HEK293T (cell line): ENCODE results near the gene CAMSAP1.

Source experiments
- CTCF ChIA-PET: fragments of 350-600 bp; formaldehyde crosslinking; extraction: SDS; loops from one replicate; lab custom pipeline; 2021; ENCODE audit warnings: antibody characterized with exemption, inconsistent platforms; lab: Yijun Ruan, JAX
- POLR2A ChIA-PET: fragments of 350-600 bp; formaldehyde crosslinking; extraction: SDS; loops from one replicate; lab custom pipeline; 2020; ENCODE audit warnings: antibody characterized with exemption, inconsistent platforms; lab: Yijun Ruan, JAX
- DNase-seq: peaks from one replicate; pipeline ENCODE4 v3.0.0; 2012; ENCODE audit warnings: mixed read lengths; ENCODE audit errors: extremely low spot score
- ARNT ChIP-seq: fragments of 450-650 bp; IDR thresholded peaks from 2 replicates; pipeline ENCODE4 v1.6.1; 2017; ENCODE audit warnings: mild to moderate bottlenecking
- BHLHE40 ChIP-seq: fragments of 450-650 bp; IDR thresholded peaks from 2 replicates; pipeline ENCODE4 v1.6.1; 2016; ENCODE audit warnings: mild to moderate bottlenecking, moderate library complexity, borderline replicate concordance
- CTBP1 ChIP-seq: fragments of 450-650 bp; IDR thresholded peaks from 2 replicates; pipeline ENCODE4 v1.6.1; 2016; ENCODE audit warnings: borderline replicate concordance
- ELF4 ChIP-seq: fragments of 450-650 bp; IDR thresholded peaks from 2 replicates; pipeline ENCODE4 v1.6.1; 2017; ENCODE audit warnings: antibody characterized with exemption
- FOXA1 ChIP-seq: fragments of 450-650 bp; IDR thresholded peaks from 2 replicates; pipeline ENCODE4 v1.6.1; 2016; ENCODE audit warnings: mild to moderate bottlenecking
- FOXK2 ChIP-seq: fragments of 450-650 bp; IDR thresholded peaks from 2 replicates; pipeline ENCODE4 v1.6.1; 2016; ENCODE audit warnings: mild to moderate bottlenecking
- FOXM1 ChIP-seq: fragments of 450-650 bp; IDR thresholded peaks from 2 replicates; pipeline ENCODE4 v1.6.1; 2017; ENCODE audit warnings: mild to moderate bottlenecking, borderline replicate concordance
- HDGF ChIP-seq: fragments of 450-650 bp; IDR thresholded peaks from 2 replicates; pipeline ENCODE4 v1.6.1; 2017; ENCODE audit warnings: antibody characterized with exemption, borderline replicate concordance
- L3MBTL2 ChIP-seq: fragments of 450-650 bp; conservative IDR thresholded peaks from 2 replicates; pipeline ENCODE4 v1.6.1; 2016; ENCODE audit warnings: mild to moderate bottlenecking
- LEF1 ChIP-seq: fragments of 450-650 bp; IDR thresholded peaks from 2 replicates; pipeline ENCODE4 v1.6.1; 2017; ENCODE audit warnings: mild to moderate bottlenecking, borderline replicate concordance
- NFRKB ChIP-seq: fragments of 450-650 bp; IDR thresholded peaks from 2 replicates; pipeline ENCODE4 v1.6.1; 2016; ENCODE audit warnings: mild to moderate bottlenecking, moderate library complexity
- SP1 ChIP-seq: fragments of 450-650 bp; IDR thresholded peaks from 2 replicates; pipeline ENCODE4 v1.6.1; 2017
- SUZ12 ChIP-seq: fragments of 450-650 bp; IDR thresholded peaks from 2 replicates; pipeline ENCODE4 v1.6.1; 2016; ENCODE audit warnings: mild to moderate bottlenecking
- TARDBP ChIP-seq: fragments of 450-650 bp; IDR thresholded peaks from 2 replicates; pipeline ENCODE4 v1.6.1; 2016
- ZNF384 ChIP-seq: fragments of 450-650 bp; IDR thresholded peaks from 2 replicates; pipeline ENCODE4 v1.6.1; 2016
- TF ChIP-seq, protein P1 (sequence below): fragments of 450-650 bp; IDR thresholded peaks from 2 replicates; pipeline ENCODE4 v1.6.1; 2016

CAMSAP1 gene

DNA sequence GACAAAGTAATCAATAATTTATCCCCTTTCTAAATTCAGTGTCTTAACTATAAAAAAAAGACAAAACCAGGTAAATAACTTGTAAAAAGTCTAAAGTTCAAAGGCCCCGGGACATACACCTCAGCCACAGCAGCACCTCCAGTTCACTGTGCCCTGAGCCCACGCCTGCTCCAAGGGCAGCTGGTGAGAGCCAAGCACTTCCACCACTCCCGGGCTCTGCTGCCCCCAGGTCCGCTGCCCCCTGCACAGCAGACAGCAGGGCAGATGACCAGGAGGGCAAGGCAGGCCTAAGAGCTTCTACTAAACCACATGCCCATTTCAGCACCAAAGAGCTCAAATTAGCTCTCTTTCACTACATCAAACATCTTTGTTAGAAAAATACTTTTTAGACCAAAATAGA lies 91.9 kb downstream of the CAMSAP1 start:
- ChIA-PET CTCF (interaction anchor here (0.5 kb wide), 1 partner anchor 916 kb away, joined by 6 read pairs; no protein-coding TSS in a partner anchor), POLR2A (no interaction called here)
- no peak for TF ChIP-seq LEF1
- TF ChIP-seq, protein P1, sequence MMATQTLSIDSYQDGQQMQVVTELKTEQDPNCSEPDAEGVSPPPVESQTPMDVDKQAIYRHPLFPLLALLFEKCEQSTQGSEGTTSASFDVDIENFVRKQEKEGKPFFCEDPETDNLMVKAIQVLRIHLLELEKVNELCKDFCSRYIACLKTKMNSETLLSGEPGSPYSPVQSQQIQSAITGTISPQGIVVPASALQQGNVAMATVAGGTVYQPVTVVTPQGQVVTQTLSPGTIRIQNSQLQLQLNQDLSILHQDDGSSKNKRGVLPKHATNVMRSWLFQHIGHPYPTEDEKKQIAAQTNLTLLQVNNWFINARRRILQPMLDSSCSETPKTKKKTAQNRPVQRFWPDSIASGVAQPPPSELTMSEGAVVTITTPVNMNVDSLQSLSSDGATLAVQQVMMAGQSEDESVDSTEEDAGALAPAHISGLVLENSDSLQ, result no peak
- no peak for TF ChIP-seq NFRKB
- no peak for TF ChIP-seq SUZ12
- TF ChIP-seq BHLHE40, result no peak
- TF ChIP-seq CTBP1, result no peak
- no peak for TF ChIP-seq FOXA1
- DNase-seq, result no peak

DNA sequence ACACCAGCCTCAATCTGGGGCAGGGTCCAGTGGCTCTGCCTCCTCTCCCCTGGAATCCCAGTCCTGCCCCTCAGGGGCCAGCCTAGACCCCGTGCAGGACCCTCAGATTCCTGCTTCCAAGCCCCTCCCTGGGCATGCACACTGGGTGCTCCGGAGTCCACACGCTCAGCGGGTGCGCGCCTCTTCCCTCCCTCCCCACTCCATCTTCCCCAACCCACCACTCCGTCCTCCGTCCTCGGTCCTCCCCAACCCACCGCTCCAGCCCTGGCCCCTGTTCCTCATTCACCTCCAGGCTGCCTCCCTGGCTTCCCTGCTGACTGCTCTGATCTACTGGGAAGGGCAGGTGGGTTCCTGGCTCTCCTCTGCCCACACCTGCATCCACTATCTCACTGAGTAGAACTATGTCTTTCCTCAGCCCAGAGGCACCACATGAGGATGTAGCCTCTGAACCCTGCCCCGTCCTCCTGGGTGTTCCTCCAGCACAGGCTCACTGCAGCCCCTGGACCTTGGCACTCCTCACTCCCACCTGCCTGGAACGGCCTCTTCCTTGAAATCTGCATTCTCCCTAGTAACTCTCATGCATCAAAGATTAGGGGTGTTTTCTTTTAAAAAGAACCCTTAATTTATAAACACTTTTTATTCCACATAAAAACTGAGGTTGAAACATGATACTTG lies 92.8 kb downstream of the CAMSAP1 start:
- CTCF ChIA-PET, result interaction anchor here (0.6 kb wide), 1 partner anchor 57 kb away, joined by 3 read pairs; no protein-coding TSS in a partner anchor
- TF ChIP-seq TARDBP, result no peak
- no peak for TF ChIP-seq BHLHE40
- no peak for TF ChIP-seq SUZ12
- no peak for TF ChIP-seq ZNF384
- TF ChIP-seq ELF4, result no peak
- TF ChIP-seq HDGF, result no peak
- TF ChIP-seq FOXA1, result no peak
- no peak for TF ChIP-seq CTBP1
- no peak for TF ChIP-seq ARNT
- TF ChIP-seq, protein P1, result no peak
- TF ChIP-seq L3MBTL2, result no peak
- no peak for TF ChIP-seq NFRKB
- TF ChIP-seq FOXM1, result no peak
- no peak for TF ChIP-seq LEF1
- TF ChIP-seq FOXK2, result no peak
- TF ChIP-seq SP1, result no peak
- no peak for DNase-seq
- POLR2A ChIA-PET, result no interaction called here

DNA sequence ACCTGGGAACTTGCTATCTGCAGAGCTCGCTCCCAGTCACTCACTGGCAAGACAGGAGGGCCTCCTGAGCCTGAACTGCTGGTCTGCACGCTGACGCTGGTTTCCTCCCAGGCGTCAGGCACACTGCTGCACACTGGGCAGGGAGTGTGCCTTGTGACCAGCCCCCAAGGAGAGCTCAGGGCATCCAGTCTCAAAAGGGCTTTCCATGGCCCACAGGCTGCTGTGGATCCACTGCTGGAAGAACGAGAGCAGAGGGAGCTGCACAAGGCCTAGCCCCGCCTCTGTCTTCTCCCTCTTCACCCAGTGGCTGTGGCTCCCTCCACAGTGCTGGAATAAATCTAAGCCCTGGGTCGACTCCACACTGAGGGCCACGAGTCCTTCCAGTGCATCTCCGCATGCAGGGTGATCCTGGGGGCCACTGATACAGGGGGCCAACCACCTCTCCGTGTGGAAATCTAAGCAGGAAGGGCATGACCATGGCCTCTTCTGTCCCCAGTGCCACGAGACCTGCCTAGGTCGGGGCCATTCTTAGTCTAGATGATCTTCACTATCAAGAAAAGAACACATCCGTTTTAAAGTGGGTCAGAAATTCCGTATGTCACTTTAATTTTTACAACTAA lies 93.6 kb downstream of the CAMSAP1 start:
- TF ChIP-seq SP1, result no peak
- TF ChIP-seq LEF1, result no peak
- TF ChIP-seq ZNF384, result no peak
- TF ChIP-seq SUZ12, result no peak
- no peak for TF ChIP-seq ARNT
- TF ChIP-seq FOXK2, result no peak
- TF ChIP-seq BHLHE40, result no peak
- TF ChIP-seq HDGF, result no peak
- TF ChIP-seq ELF4, result no peak
- no peak for TF ChIP-seq FOXA1
- no peak for TF ChIP-seq FOXM1
- TF ChIP-seq, protein P1, result no peak
- TF ChIP-seq TARDBP, result no peak
- no peak for TF ChIP-seq L3MBTL2
- no peak for TF ChIP-seq NFRKB
- TF ChIP-seq CTBP1, result no peak
- ChIA-PET CTCF (interaction anchor here (0.6 kb wide), 1 partner anchor 56 kb away, joined by 3 read pairs; no protein-coding TSS in a partner anchor), POLR2A (no interaction called here)
- DNase-seq, result no peak

DNA sequence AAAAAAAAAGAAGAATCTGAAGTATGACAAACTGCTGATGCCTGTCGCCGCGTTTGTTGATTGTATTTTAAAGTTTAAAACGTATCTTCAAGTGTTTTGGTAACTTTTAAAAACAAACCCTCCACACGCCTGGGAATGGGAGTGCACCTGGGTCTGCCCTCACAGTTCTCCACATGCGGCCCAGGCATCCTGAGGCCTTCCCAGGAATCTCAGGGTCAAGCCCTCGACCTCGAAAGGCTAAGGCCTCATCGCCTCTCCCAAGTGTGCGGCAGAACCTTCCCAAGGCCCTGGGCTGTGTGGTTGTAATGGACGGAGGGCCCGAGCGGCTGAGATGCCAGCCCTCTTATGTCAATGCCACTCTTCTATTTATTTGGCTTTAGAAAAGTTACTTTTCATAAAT lies 94.4 kb downstream of the CAMSAP1 start:
- no peak for TF ChIP-seq BHLHE40
- TF ChIP-seq ELF4, result no peak
- TF ChIP-seq SUZ12, result no peak
- no peak for TF ChIP-seq FOXM1
- TF ChIP-seq HDGF, result no peak
- TF ChIP-seq LEF1, result no peak
- DNase-seq, result no peak
- ChIA-PET POLR2A (no interaction called here), CTCF (no interaction called here)

DNA sequence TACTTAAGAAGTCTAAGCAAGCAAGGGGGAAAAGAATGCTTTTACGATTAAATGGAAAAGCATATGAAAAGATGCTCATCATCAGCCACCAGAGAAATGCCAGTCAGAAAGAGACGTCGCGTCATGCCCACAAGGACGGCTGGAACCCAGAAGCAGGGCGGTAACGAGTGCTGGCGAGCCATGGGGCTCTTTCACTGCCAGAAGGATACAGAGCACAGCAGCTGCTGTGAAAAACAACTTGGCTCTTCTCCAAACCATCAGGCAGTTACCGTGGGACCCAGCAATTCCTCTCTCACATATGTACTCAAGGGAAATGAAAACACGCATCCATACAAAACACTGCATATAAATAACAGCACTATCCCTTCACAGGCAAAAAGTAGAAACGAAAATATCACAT lies 95.5 kb downstream of the CAMSAP1 start:
- DNase-seq, result no peak
- CTCF ChIA-PET, result interaction anchor here (1.1 kb wide), 1 partner anchor 15 kb away, joined by 3 read pairs; no protein-coding TSS in a partner anchor
- TF ChIP-seq ARNT (no peak), SUZ12 (no peak), TARDBP (no peak), CTBP1 (no peak), SP1 (no peak), L3MBTL2 (no peak), FOXM1 (no peak), FOXK2 (no peak), ELF4 (no peak), BHLHE40 (no peak), FOXA1 (no peak), HDGF (no peak), LEF1 (no peak), NFRKB (no peak), ZNF384 (no peak)
- TF ChIP-seq, protein P1, result no peak
- POLR2A ChIA-PET, result no interaction called here
